HG03439 (cell line): ENCODE results near the gene IGF2BP1.
"Not testable (repeated sequence)": the region's sequence is repeated elsewhere in the genome, so short reads cannot be mapped to it uniquely, and the experiment has no call there.

Experiments
- ATAC-seq: cut with Tn5 transposase; IDR thresholded peaks from one replicate; pipeline ENCODE4 v1.9.1; 2021; ENCODE audit warnings: mild to moderate bottlenecking, moderate library complexity; ENCODE audit not compliant: unreplicated experiment

Gene IGF2BP1

DNA sequence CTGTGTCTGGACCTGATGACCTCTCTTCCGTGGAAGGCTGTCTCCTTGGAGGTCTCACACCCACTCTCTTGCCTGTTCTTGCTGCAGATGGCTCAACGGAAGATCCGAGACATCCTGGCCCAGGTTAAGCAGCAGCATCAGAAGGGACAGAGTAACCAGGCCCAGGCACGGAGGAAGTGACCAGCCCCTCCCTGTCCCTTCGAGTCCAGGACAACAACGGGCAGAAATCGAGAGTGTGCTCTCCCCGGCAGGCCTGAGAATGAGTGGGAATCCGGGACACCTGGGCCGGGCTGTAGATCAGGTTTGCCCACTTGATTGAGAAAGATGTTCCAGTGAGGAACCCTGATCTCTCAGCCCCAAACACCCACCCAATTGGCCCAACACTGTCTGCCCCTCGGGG lies 52.1 kb downstream of the IGF2BP1 start:
- ATAC-seq: no peak

DNA sequence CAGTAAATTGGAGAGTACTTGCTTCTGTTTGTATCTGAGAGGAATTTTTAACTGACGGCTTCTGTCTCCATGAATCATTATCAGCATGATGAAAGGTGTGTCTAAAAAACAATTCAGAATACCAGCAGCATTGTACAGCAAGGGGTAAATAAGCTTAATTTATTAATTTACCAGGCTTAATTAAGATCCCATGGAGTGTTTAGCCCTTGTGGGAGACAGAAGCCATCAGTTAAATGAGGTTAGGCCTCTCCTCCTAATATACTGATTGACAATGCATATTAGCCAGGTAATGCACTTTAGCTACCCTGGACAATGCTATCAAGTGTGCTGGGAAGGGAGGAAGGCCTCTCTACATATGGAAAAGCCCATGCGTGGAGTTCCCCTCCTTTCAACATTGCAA lies 53.4 kb downstream of the IGF2BP1 start:
- ATAC-seq: no peak

GRCh38 chr17:49051269-49051668 lies 54.1 kb downstream of the IGF2BP1 start:
- ATAC-seq: no peak

DNA sequence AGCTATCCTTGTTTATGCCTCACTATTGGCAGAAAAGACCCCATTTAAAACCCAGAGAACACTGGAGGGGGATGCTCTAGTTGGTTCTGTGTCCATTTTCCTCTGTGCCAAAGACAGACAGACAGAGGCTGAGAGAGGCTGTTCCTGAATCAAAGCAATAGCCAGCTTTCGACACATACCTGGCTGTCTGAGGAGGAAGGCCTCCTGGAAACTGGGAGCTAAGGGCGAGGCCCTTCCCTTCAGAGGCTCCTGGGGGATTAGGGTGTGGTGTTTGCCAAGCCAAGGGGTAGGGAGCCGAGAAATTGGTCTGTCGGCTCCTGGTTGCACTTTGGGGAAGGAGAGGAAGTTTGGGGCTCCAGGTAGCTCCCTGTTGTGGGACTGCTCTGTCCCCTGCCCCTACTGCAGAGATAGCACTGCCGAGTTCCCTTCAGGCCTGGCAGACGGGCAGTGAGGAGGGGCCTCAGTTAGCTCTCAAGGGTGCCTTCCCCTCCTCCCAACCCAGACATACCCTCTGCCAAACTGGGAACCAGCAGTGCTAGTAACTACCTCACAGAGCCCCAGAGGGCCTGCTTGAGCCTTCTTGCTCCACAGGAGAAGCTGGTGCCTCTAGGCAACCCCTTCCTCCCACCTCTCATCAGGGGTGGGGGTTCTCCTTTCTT lies 56.1 kb downstream of the IGF2BP1 start:
- no peak for ATAC-seq

DNA sequence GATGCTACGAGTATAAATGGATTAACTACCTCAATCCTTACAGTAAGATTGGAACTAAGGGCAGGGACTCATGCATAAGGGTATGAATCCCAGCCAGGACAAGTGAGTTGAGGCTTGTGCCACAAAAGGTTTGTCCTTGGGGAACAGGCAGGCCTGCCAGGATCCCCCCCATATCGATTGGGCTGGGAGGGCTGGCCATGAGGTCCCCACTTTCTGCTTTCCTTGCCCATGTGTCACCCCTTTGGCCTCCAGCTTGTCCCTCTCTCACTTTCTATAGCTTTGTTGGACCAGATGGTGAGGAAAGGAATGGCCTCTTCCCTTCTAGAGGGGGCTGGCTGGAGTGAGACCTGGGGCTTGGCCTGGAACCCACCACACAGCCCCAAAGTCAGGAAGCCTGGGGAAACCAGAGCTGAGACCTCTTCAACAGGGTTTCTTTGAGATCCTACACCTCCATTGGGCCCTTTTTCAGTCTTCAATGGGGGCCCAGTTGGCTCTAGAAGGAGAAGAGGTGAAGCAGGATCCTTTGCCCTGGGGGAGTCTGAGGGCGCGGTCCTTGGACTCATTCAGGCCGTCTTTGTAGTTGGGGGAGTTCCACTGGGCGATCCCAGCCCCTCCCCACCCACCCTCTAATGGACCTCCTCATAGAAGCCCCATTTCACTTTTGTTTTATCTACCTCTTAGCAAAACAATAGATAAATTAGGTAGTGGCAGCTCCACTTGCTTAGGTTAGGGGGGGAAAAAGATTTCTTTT lies 57.3 kb downstream of the IGF2BP1 start:
- ATAC-seq: no peak

- no peak for ATAC-seq
These were observed 58.2 kb downstream of the IGF2BP1 start for GRCh38 chr17:49055181-49055927.

GRCh38 chr17:49061524-49061943 lies 64.3 kb downstream of the IGF2BP1 start:
- ATAC-seq: no peak

- no peak for ATAC-seq
These were observed 66.5 kb downstream of the IGF2BP1 start for GRCh38 chr17:49063652-49064051.

DNA sequence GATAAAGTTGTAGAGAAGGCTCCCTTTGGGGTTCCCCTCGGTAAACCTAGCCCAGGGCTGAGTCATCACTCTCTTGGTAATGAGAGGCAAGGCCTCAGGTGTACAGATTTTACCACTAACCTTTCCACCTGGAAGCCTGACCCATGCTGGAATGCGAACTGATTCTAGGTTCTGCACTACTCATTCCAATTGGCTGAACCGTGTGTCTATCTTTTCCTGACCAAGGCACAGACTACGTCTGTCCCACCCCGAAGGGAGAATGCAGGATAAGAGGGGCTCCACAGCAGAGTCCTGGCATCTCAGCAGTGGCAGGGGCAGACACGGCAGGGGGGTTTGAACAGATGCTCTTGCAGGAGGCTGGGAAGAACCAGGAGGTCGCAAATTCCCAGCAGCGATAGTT lies 70.0 kb downstream of the IGF2BP1 start:
- ATAC-seq: no peak

- ATAC-seq: no peak
These were observed 72.5 kb downstream of the IGF2BP1 start for GRCh38 chr17:49069585-49070273.

DNA sequence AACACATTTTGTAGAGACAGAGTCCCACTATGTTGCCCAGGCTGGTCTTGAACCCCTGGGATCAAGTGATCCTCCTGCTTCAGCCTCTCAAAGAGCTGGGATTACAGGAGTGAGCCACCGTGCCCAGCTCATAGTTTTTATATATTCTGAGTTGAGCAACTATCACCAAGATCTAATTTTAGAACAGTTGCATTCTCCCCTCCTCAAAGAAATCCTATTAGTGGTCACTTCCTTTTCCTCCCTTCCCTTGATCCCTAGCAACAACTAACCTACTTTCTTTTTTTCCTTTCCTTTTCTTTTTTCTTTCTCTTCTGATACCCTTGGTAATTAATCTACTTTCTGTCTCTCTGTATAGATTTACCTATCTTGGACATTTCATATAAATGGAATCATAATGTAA lies 73.9 kb downstream of the IGF2BP1 start:
- no peak for ATAC-seq

DNA sequence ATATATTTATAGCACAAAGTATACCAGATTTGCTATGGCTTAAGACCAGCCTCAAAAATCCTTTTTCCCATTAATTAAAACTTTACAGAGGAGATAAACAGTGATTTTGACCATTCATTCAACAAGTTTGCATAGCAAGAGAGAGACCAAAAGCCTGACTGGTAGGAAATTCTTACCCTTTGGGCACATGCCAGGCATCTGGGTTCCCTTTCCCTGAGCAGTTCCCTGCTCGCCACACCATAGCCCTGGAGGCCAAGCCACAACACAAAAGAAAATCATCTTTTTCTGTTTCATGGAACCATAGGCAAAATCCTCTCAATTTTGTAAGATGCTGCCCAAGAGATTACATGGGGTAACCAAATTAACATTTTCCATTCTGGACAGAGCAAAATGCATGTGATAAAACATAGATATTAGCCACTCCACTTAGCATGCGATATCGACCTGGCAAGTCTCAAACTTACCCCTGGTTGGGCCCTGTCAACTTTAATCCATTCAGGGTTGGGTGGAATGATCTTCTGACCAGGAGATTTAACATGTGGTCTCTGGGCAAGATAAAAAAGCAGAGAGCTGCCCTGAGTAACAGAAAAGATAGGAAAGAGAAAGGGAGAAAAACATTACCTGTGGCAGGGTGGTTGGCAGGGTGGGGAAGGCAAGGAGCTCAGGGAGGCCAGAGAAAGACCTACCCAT lies 77.8 kb downstream of the IGF2BP1 start:
- no peak for ATAC-seq

- no peak for ATAC-seq
These were observed 79.6 kb downstream of the IGF2BP1 start for GRCh38 chr17:49076573-49077384.

DNA sequence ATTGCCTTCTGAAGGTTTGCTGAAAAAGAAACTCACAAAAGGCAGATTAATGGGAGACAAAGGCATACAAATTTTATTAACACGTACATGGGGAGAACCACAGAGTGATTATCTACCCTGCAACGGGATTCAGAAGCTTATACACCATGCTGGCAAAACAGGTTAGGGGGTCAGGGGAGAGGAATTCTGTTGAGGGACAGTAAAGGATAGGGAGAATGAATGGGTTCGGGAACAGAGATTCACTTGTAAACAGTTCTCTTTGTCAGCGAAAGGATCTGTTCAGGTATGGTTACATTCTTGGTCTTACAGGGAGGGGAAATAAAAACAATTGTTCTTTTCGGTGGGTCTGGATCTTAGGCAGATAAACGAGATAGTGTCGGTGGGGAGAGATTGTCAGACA lies 81.1 kb downstream of the IGF2BP1 start:
- ATAC-seq: no peak

DNA sequence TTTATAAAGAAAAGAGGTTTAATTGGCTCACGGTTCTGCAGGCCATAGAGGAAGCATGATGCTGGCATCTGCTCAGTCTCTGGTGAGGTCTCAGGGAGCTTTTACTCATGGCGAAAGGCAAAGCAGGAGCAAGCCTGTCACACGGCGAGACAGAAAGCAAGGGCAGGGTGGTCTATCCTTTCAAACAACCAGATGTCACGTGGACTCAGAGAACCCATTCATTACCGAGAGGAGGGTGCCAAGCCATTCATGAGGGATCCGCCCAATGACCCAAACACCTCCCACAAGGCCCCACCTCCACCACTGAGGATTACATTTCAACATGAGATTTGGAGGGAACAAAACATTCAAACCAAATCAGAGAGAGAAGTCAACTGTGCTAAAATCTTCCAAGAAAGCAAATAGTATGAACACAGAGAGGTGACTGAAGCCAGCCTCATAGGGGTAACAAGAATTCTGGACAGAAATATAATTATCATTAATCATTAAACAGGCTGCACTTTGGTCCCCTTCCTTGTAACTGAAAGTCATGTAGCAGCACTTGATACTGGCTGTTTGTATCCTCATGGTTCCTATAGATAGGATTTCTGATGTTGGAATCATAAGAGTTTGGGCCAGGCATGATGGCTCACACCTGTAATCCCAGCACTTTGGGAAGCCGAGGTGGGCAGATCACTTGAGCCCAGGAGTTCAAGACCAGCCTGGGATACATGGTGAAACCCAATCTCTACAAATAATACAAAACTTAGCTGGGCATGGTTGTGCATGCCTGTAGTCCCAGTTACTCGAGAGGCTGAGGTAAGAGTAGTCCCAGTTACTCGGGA lies 82.9 kb downstream of the IGF2BP1 start:
- no peak for ATAC-seq

GRCh38 chr17:49082231-49082630 lies 85.0 kb downstream of the IGF2BP1 start:
- no peak for ATAC-seq

DNA sequence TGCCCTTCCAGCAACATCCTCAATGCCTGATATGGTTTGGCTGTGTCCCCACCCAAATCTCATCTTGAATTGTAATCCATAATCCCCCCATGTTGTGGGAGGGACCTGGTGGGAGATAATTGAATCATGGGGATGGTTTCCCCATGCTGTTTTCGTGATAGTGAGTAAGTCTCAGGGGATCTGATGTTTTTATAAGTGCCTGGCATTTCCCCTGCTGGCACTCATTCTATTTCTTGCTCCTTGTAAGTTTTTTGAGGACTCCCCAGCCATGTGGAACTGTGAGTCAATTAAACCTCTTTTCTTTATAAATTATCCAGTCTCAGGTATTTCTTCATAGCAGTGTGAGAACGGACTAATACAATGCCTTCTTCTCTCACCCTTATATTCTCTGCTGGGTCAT lies 87.9 kb downstream of the IGF2BP1 start:
- not testable (repeated sequence) for ATAC-seq

DNA sequence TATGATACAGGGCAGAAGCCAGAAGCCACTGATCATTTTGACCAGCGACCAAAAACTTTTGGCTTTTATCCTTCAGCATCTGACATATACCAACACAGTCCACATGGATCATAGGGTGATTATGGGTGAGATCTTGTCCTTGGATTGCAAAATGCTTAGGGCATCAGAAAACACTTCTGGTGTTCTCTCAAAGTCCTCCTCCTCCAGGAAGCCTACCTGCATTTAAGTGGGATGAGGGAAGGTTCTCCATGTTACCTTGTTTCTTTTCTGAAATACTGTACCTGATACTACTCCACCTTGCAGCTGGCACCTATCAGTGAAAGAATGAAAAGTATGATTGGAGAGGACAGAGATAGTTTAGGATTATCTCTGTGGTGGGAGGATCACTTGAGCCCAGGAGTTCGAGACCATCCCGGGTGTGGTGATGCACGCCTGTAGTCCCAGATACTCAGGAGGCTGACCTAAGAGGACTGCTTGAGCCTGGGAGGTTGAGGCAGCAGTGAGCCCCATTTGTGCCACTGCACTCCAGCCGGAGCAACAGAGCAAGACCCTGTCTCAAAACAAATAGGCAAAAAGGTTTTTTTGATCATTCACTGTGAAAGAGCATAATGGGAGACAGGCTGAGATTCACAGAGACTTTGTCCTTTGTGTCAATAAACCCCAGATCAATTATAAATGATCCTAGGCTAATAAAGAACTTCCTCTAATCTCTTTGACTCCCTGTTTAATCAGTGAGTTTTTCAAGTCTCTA lies 88.6 kb downstream of the IGF2BP1 start:
- no peak for ATAC-seq

GRCh38 chr17:49086316-49086605 lies 89.1 kb downstream of the IGF2BP1 start:
- ATAC-seq: no peak
